A549 (cell line): ENCODE measurements around the gene CDC42SE1. TPM values are rescaled to one million over a fixed set of nuclear protein-coding genes. Genes with fewer than 3 reads are reported as not detected.

ENCODE experiments used
- ATAC-seq, 2 experiments: fragments of 200-7000 bp in 1 of 2; fragments of >200 bp in 1 of 2; cut with Nextera tagmentation in 1 of 2; cut with Tn5 transposase in 1 of 2; 3 replicates each; pipeline versions ENCODE4 v1.8.0 to v1.9.1; 2018 to 2020; ENCODE audit warnings: mild to moderate bottlenecking in 1 of 2, moderate library complexity in 1 of 2
- CTCF ChIA-PET: fragments of 300-600 bp; sonication (Branson Sonifier 250); formaldehyde crosslinking; extraction: SDS; loops from one replicate; lab custom pipeline; 2021; ENCODE audit warnings: antibody characterized with exemption, inconsistent platforms; lab: Yijun Ruan, JAX
- POLR2A ChIA-PET: fragments of 350-600 bp; formaldehyde crosslinking; extraction: SDS; loops from one replicate; lab custom pipeline; 2021; ENCODE audit warnings: antibody characterized with exemption, inconsistent platforms; lab: Yijun Ruan, JAX
- DNase-seq, 2 experiments: peaks; one replicate each; pipeline versions ENCODE4 v3.0.0 to v3.0.0-alpha.2; 2011 to 2016; ENCODE audit warnings: low read depth in 1 of 2, low spot score in 1 of 2
- FAIRE-seq: peaks from 2 replicates; lab custom pipeline; 2011; peaks lifted over from hg19 to GRCh38; lab: Jason Lieb, UNC
- H3K27ac ChIP-seq, 2 experiments: fragments of >200 bp; sonication (Bioruptor Twin); formaldehyde crosslinking; 3 replicates each; pipeline ENCODE4 v1.5.1; 2016 to 2017
- H3K4me1 ChIP-seq: fragments of >200 bp; sonication (Bioruptor Twin); formaldehyde crosslinking; 3 replicates; pipeline ENCODE4 v1.6.1; 2016
- H3K4me2 ChIP-seq: fragments of >200 bp; sonication (Bioruptor Twin); formaldehyde crosslinking; 3 replicates; pipeline ENCODE4 v1.6.1; 2016
- H3K4me3 ChIP-seq: fragments of >200 bp; sonication (Bioruptor Twin); formaldehyde crosslinking; 3 replicates; pipeline ENCODE4 v1.5.1; 2016
- H3K9me3 ChIP-seq: fragments of >200 bp; sonication (Bioruptor Twin); formaldehyde crosslinking; 3 replicates; pipeline ENCODE4 v1.6.1; 2016
- EP300 ChIP-seq, 2 experiments: fragments of >200 bp; sonication (Bioruptor Twin); formaldehyde crosslinking; IDR thresholded peaks; 2 replicates in 1 of 2; 3 replicates in 1 of 2; pipeline ENCODE4 v1.6.1; 2016 to 2017
- FOSL2 ChIP-seq, 2 experiments: fragments of 450-650 bp in 1 of 2; fragments of >200 bp in 1 of 2; sonication (Bioruptor Twin) in 1 of 2; formaldehyde crosslinking; IDR thresholded peaks; 2 replicates each; pipeline versions ENCODE4 v1.5.0 to v1.6.1; 2016 to 2020; ENCODE audit warnings: mild to moderate bottlenecking in 1 of 2, moderate library complexity in 1 of 2
- FOXS1 ChIP-seq: fragments of 250-450 bp; sonication (Bioruptor Pico); IDR thresholded peaks from 2 replicates; pipeline ENCODE4 v1.5.0; 2020; ENCODE audit warnings: mild to moderate bottlenecking, moderate library complexity
- GATA3 ChIP-seq: IDR thresholded peaks from 2 replicates; pipeline ENCODE4 v1.6.1; 2012; ENCODE audit warnings: borderline replicate concordance
- HEYL ChIP-seq: fragments of 250-450 bp; sonication (Bioruptor Pico); IDR thresholded peaks from 2 replicates; pipeline ENCODE4 v1.8.0; 2021; ENCODE audit warnings: mild to moderate bottlenecking, moderate library complexity
- JUNB ChIP-seq: fragments of >200 bp; sonication (Bioruptor Twin); formaldehyde crosslinking; IDR thresholded peaks from 2 replicates; pipeline ENCODE4 v1.6.1; 2016
- KDM1A ChIP-seq: fragments of 200-600 bp; sonication (generic); IDR thresholded peaks from 2 replicates; pipeline ENCODE4 v1.6.1; 2016; ENCODE audit warnings: low read depth, mild to moderate bottlenecking
- KDM5A ChIP-seq: fragments of 200-600 bp; sonication (generic); IDR thresholded peaks from 2 replicates; pipeline ENCODE4 v1.6.1; 2016; ENCODE audit warnings: antibody characterized with exemption, mild to moderate bottlenecking
- MAFK ChIP-seq: fragments of 450-650 bp; IDR thresholded peaks from 2 replicates; pipeline ENCODE4 v1.6.1; 2014; ENCODE audit not compliant: partially characterized antibody
- MYC ChIP-seq: IDR thresholded peaks from 2 replicates; pipeline ENCODE4 v1.6.1; 2012; ENCODE audit warnings: mild to moderate bottlenecking, inconsistent platforms, low read length, improper control_type of control experiment, borderline replicate concordance
- NPAS2 ChIP-seq: fragments of 250-450 bp; sonication (Bioruptor Pico); IDR thresholded peaks from 2 replicates; pipeline ENCODE4 v1.8.0; 2022; ENCODE audit warnings: mild to moderate bottlenecking, moderate library complexity, borderline replicate concordance
- POLR2A ChIP-seq: IDR thresholded peaks from 2 replicates; pipeline ENCODE4 v1.6.1; 2012; ENCODE audit warnings: mild to moderate bottlenecking, low read length
- TP53 ChIP-seq: fragments of 250-450 bp; sonication (Bioruptor Pico); IDR thresholded peaks from 2 replicates; pipeline ENCODE4 v1.5.0; 2021; ENCODE audit warnings: mild to moderate bottlenecking, moderate library complexity
- ZC3H11A ChIP-seq: fragments of 450-650 bp; IDR thresholded peaks from 2 replicates; pipeline ENCODE4 v1.6.1; 2014; ENCODE audit warnings: antibody characterized with exemption, mild to moderate bottlenecking
- ZNF302 ChIP-seq: fragments of 250-450 bp; sonication (Bioruptor Pico); IDR thresholded peaks from 2 replicates; pipeline ENCODE4 v1.9.0; 2021; ENCODE audit warnings: inconsistent platforms, mild to moderate bottlenecking, moderate library complexity
- WGBS: methylation state at CpG from one replicate; pipeline ENCODE4 v1.1.6; 2017; ENCODE audit errors: missing lambda C conversion rate; 5-methylcytosine and 5-hydroxymethylcytosine counted together
- polyA plus RNA-seq, 4 experiments: library from polyadenylated mRNA; depleted of rRNA in 3 of 4; stranded (reverse); fragments of >200 nt; fragmentation: RNase III in 1 of 4; extraction: RNeasy Plus Mini Kit Qiagen cat#74134 plus additional on column Dnase treatment in 1 of 4; gene quantifications; 2 replicates in 3 of 4; 3 replicates in 1 of 4; pipeline ENCODE4 v1.2.3, GENCODE V29; 2011 to 2017
- TF ChIP-seq, protein P1 (sequence below): fragments of >200 bp; sonication (Bioruptor Twin); formaldehyde crosslinking; IDR thresholded peaks from 2 replicates; pipeline ENCODE4 v1.6.1; 2016
- TF ChIP-seq, protein P2 (sequence below): IDR thresholded peaks from 2 replicates; pipeline ENCODE4 v1.6.1; 2012; ENCODE audit warnings: low read depth, borderline replicate concordance
- TF ChIP-seq, protein P3 (sequence below): fragments of 200-600 bp; sonication (generic); IDR thresholded peaks from 2 replicates; pipeline ENCODE4 v1.6.1; 2016; ENCODE audit warnings: antibody characterized with exemption, mild to moderate bottlenecking, moderate library complexity

The CDC42SE1 gene
- polyA plus RNA-seq, 2 of the 4 experiments (the other 2 are of a cell fraction) = 54.7 to 83.1 TPM

DNA sequence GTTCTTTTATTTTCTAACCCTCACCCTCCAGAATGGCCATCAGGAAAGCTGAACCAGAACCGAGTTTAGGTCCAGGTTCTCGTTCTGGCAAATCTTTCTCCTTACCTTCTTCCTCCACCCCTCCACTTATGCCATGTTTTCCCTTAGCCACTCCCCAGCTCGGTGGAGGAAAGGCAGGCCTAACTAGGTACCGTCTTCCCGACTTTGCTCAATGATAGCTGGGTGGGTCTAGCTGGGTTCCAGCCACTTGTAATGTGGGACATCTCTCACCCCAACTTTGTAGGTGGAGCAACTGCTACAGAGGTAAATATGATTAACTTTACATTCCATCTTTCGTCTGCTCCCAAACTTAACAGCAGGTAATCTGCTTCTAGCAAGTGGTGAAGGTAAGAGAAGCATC, 22.4 kb downstream of the CDC42SE1 start (continued):
- TF ChIP-seq, protein P1, sequence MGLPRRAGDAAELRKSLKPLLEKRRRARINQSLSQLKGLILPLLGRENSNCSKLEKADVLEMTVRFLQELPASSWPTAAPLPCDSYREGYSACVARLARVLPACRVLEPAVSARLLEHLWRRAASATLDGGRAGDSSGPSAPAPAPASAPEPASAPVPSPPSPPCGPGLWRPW = no peak
- TF ChIP-seq KDM1A (no peak), NPAS2 (no peak), MYC (no peak)
- TF ChIP-seq, protein P2, sequence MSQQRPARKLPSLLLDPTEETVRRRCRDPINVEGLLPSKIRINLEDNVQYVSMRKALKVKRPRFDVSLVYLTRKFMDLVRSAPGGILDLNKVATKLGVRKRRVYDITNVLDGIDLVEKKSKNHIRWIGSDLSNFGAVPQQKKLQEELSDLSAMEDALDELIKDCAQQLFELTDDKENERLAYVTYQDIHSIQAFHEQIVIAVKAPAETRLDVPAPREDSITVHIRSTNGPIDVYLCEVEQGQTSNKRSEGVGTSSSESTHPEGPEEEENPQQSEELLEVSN = no peak

DNA sequence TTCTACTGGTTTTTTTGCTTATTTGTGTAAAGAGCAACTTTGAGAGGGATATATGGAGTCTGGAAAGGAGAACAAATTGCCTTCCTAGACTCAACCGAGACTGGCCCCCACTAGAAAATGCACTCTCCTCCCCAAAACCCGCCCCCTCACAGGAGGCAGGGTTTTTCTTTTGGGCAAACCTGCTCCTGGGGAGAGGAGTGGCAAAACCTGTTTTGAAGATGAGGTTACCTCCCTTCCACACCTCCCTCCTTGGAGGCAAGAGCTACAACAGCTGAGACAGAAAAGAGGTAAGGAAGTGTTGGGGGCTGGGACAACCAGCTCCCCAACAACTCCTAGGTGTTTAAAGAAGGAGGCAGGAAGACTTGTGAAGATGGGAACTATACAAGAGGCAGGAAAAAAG, 23.1 kb downstream of the CDC42SE1 start, which contains the start of gene BNIPL:
Gene BNIPL, plus strand, starts transcription at position 231 of the 400 bp plus-strand sequence. Its CDS starts 140 bp downstream, at position 371.
- TF ChIP-seq JUNB (no peak), EP300 (IDR thresholded peaks at IDR 0.05) (no peak)
- Histone ChIP-seq H3K9me3 (no peaks in the 10 kb centered on the region), H3K4me2 (no peak within 1 kb of the TSS), H3K27ac (no peak within 1 kb of the TSS), H3K4me1 (no peaks in the 10 kb centered on the region), H3K4me3 (no peak within 1 kb of the TSS)
- 38% methylated on average over 2 of the region's 2 CpGs for WGBS
- ATAC-seq (no peak), FAIRE-seq (no peak), DNase-seq (no peak)
- ChIA-PET CTCF (interaction anchor here (0.6 to 4.8 kb wide), 6 partner anchors 12 to 119 kb away, joined by 3 to 14 read pairs (median 4); partner anchors contain the start of gene TNFAIP8L2), POLR2A (no interaction called here)

DNA sequence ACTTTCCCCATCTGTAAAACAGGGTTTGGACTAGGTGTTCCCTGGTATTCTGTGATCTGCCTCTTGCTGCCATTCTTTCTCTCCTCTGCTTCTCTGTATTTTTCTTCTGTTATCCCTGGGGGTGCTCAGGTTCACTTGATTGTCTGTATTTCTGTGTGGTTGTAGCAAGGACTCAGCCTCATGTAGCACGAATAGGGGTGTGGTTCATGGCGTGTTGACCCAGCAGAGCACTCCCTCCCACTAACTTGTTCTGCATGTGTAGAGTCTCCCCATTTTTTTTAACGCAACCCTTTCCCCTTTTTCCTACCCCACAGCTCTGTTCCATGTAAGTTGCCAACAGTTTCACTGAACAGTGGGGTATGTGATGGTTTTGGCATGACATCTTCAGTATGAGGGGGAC, 24.3 kb downstream of the CDC42SE1 start:
- Histone ChIP-seq H3K9me3 (no peaks in the 10 kb centered on the region), H3K27ac (no peak overlapping the region), H3K4me1 (no peaks in the 10 kb centered on the region), H3K4me2 (no peak overlapping the region), H3K4me3 (no peak overlapping the region)
- ATAC-seq (no peak), DNase-seq (no peak), FAIRE-seq (no peak)
- CTCF ChIA-PET = interaction anchor here (4.8 kb wide), 1 partner anchor 10 kb away, joined by 14 read pairs; no protein-coding TSS in a partner anchor
- POLR2A ChIA-PET = interaction anchor here (1.1 kb wide), 1 partner anchor 13 kb away, joined by 3 read pairs; the partner anchor contains the start of gene C1orf56
- WGBS = 94% methylated on average over 3 of the region's 3 CpGs
- TF ChIP-seq HEYL (no peak), MAFK (no peak), MYC (no peak), FOXS1 (CRISPR knock-in tag) (no peak), FOSL2 (IDR thresholded peaks at IDR 0.05) (no peak), FOSL2 (CRISPR knock-in tag; IDR thresholded peaks at IDR 0.05) (no peak), GATA3 (no peak), TP53 (CRISPR knock-in tag) (no peak), KDM5A (no peak), ZNF302 (CRISPR knock-in tag) (no peak), ZC3H11A (no peak), POLR2A (no peak)
- TF ChIP-seq, protein P3, sequence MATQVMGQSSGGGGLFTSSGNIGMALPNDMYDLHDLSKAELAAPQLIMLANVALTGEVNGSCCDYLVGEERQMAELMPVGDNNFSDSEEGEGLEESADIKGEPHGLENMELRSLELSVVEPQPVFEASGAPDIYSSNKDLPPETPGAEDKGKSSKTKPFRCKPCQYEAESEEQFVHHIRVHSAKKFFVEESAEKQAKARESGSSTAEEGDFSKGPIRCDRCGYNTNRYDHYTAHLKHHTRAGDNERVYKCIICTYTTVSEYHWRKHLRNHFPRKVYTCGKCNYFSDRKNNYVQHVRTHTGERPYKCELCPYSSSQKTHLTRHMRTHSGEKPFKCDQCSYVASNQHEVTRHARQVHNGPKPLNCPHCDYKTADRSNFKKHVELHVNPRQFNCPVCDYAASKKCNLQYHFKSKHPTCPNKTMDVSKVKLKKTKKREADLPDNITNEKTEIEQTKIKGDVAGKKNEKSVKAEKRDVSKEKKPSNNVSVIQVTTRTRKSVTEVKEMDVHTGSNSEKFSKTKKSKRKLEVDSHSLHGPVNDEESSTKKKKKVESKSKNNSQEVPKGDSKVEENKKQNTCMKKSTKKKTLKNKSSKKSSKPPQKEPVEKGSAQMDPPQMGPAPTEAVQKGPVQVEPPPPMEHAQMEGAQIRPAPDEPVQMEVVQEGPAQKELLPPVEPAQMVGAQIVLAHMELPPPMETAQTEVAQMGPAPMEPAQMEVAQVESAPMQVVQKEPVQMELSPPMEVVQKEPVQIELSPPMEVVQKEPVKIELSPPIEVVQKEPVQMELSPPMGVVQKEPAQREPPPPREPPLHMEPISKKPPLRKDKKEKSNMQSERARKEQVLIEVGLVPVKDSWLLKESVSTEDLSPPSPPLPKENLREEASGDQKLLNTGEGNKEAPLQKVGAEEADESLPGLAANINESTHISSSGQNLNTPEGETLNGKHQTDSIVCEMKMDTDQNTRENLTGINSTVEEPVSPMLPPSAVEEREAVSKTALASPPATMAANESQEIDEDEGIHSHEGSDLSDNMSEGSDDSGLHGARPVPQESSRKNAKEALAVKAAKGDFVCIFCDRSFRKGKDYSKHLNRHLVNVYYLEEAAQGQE = no peak
